Measurements from ENCODE around the gene RFNG. TPM values are rescaled to one million over a fixed set of nuclear protein-coding genes. Genes with fewer than 3 reads are reported as not detected.

RFNG gene
- total and polyA plus RNA-seq, 7 donors = 27.1 to 40.7 (median 31.2) TPM

DNA sequence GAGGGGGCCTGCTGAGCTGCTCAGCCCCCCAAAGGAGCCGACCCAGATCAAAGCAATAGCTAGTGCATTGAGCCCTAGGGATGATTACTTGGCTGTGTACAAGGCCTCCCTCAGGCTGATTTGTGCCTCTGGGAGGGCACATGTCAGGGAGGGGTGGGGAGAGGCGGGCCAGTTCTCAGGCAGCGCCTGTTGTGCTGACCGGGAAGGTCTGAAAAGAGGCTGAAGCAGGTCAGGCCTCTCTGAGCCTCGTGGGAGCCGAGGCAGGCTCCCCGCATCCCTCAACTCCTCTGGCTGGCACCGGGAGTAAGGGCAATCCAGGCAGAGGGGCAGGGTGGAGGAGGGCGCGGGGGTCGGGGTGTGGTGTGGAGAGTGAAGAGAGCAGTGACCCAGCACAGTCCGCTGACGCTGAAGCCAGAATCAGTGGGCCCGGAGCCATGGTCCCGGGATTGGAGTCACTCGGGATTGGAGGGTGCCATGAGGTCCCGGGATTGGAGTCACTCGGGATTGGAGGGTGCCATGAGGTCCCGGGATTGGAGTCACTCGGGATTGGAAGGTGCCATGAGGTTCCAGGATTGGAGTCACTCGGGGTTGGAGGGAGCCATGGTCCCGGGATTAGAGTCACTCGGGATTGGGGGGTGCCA, 17.1 kb downstream of the RFNG start:
- DNase-seq (no peak), ATAC-seq (no peak)
- WGBS, 3 donors = 76 to 78% (median 76%) methylated on average over 22 to 23 of the region's 23 CpGs
- H3K9me3 ChIP-seq = no peaks in the 10 kb centered on the region
- H3K4me1 ChIP-seq = peaks cover 24% of the 10 kb centered on the region
- H3K4me3 ChIP-seq = no peak overlapping the region
- H3K27ac ChIP-seq = no peak overlapping the region
- peaks cover 0 to 7% of the 10 kb centered on the region in 2 donors for H3K36me3 ChIP-seq (ENCODE audit: insufficient read depth in 1 of 2, low read depth in 1 of 2)
- peaks cover 0 to 17% (median 0%) of the 10 kb centered on the region in 3 donors for H3K27me3 ChIP-seq (ENCODE audit: insufficient read depth in 3 of 3, low read length in 2 of 3)
- TF ChIP-seq CTCF (IDR thresholded peaks at IDR 0.05) = no peak
- intact Hi-C loops (cut with DNase I) = loop anchor here in 1 of 2 donors (5.0 to 10.0 kb wide), 2 partner anchors 68 to 270 kb away; no protein-coding TSS in a partner anchor

DNA sequence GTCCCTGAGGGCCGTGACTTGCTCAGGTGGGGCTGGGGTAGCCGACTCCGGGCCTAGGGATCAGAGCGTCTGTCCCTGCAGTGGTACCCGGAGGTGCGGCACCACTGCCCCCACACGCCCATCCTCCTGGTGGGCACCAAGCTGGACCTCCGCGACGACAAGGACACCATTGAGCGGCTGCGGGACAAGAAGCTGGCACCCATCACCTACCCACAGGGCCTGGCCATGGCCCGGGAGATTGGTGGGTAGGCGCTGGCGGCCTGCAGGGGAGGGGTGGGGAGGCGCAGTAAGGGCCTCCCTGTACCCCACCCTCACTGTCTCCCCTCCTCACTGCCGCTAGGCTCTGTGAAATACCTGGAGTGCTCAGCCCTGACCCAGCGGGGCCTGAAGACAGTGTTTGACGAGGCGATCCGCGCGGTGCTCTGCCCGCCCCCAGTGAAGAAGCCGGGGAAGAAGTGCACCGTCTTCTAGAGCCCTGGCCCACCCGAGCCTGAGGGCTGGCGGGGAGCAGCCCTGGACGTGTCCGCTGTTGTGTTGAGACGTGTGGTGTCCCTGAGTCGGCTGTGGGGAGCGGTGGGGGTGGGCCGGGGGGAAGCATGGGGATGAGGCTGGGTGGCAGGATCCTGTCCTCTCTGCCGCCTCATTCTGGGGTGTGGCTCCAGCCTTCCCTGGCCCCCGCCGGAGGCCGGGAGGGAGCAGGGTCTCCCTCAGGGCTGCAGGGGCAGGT, 18.1 kb downstream of the RFNG start:
- WGBS, 3 donors = 89 to 94% (median 92%) methylated on average over 32 to 38 of the region's 38 CpGs
- H3K4me3 ChIP-seq = no peak overlapping the region
- intact Hi-C loops (cut with DNase I) = loop anchor here in 1 of 2 donors (5.0 to 10.0 kb wide), 2 partner anchors 69 to 271 kb away; no protein-coding TSS in a partner anchor
- ATAC-seq (no peak), DNase-seq (no peak)
- peaks cover 0 to 7% of the 10 kb centered on the region in 2 donors for H3K36me3 ChIP-seq (ENCODE audit: insufficient read depth in 1 of 2, low read depth in 1 of 2)
- peaks cover 0 to 17% (median 0%) of the 10 kb centered on the region in 3 donors for H3K27me3 ChIP-seq (ENCODE audit: insufficient read depth in 3 of 3, low read length in 2 of 3)
- no peak for TF ChIP-seq CTCF (IDR thresholded peaks at IDR 0.05)
- H3K9me3 ChIP-seq = no peaks in the 10 kb centered on the region
- peaks cover 24% of the 10 kb centered on the region for H3K4me1 ChIP-seq
- no peak overlapping the region for H3K27ac ChIP-seq

GRCh38 chr17:82031885-82032627, 19.6 kb downstream of the RFNG start:
- intact Hi-C loops (cut with DNase I) = loop anchor here (2.0 to 10.0 kb wide), 3 partner anchors 70 to 273 kb away; no protein-coding TSS in a partner anchor

More at GRCh38 chr17:82031885-82032627, 19.6 kb downstream of the RFNG start:
- ATAC-seq = no peak
- H3K9me3 ChIP-seq = no peaks in the 10 kb centered on the region
- H3K27ac ChIP-seq = no peak overlapping the region
- H3K27me3 ChIP-seq (ENCODE audit: insufficient read depth in 3 of 3, low read length in 2 of 3) = peaks cover 0 to 17% (median 0%) of the 10 kb centered on the region in 3 donors
- peak overlapping the region; percentile 18 for H3K4me3 ChIP-seq
- peaks cover 0 to 7% of the 10 kb centered on the region in 2 donors for H3K36me3 ChIP-seq (ENCODE audit: insufficient read depth in 1 of 2, low read depth in 1 of 2)
- DNase-seq = no peak
- peaks cover 24% of the 10 kb centered on the region for H3K4me1 ChIP-seq
- 17 to 21% (median 18%) methylated on average over 29 to 59 of the region's 59 CpGs for WGBS, 3 donors
- TF ChIP-seq CTCF (IDR thresholded peaks at IDR 0.05) = no peak
